Fibroblast of peridontal ligament (primary cell): Measurements from ENCODE around the gene NXPE2.
"Not testable (repeated sequence)": the region's sequence is repeated elsewhere in the genome, so short reads cannot be mapped to it uniquely, and the experiment has no call there.

Experiments used
- DNase-seq: peaks from one replicate; pipeline ENCODE4 v3.0.0-alpha.2; 2010; ENCODE audit errors: extremely low read depth

Gene NXPE2

DNA sequence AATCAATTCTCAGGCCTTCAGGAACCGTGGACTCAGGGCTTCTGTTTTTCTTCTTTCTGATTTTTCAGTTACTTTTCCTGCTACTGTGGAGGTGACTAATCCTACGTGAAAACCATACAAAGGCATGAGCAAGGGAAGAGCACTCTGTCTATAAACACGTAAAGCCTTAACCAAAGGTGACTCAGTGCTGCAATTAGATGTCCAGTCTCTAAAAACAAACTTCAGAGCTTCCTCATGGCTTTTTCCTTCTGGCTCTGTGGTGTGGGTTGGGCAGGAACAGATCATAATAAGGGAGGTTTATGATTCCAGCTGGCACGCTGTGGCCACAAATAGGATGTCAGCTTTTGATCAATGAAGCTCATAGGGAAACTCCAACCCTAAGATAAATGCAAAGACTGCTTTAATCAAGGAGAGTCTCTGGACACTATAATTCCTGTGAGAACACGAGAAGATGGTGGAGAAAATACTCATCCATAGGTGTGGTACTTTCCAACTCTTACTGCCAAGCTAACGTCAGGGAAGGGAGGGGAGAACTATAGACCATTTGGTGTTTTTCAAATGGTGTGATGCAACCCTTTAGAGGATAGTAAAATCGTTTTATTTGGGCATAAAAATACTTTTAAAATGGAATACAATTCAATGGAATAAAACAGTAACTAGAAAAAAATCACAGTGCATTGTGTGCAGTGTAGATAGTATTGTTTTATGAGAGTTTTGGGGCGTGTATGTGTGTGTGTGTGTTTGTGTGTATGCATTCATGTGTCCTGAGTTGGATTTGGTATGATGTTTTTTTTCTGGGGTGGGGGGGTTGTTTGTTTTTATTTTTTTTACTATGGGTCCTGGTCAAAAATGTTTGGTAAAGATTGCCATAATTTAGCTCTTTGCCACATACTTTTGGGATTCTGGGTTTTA, at the start of gene NXPE2:
TSS of gene NXPE2 (plus strand) at position 403 of the 912 bp plus-strand sequence. CDS start at position 452, 49 bp downstream.
- DNase-seq, result peak; percentile 28

DNA sequence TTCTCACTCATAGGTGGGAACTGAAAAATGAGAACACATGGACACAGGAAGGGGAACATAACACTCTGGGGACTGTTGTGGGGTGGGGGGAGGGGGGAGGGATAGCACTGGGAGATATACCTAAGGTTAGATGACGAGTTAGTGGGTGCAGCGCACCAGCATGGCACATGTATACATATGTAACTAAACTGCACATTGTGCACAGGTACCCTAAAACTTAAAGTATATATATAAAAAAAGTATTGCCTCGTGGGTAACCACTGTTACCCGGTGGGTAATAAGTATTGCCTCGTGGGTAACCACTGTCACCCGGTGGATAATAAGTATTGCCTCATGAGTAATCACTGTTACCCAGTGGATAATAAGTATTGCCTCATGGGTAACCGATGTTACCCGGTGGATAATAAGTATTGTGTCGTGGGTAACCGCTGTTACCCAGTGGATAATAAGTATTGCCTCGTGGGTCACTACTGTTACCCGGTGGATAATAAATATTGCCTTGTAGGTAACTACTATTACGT, 46.8 kb upstream of the NXPE2 start:
- not testable (repeated sequence) for DNase-seq

DNA sequence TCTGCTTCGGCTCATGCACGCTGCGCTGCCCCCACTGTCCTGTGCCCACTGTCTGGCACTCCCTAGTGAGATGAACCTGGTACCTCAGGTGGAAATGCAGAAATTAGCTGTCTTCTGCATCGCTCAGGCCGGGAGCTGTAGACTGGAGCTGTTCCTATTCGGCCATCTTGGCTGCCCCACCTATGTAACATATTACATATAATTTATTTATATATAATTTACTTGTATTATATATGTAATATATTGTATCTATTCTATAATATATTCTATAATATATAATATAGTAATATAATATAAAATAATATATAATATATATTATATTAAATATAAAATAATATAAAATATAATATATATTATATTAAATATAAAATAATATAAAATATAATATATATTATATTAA, 38.9 kb upstream of the NXPE2 start:
- not testable (repeated sequence) for DNase-seq

DNA sequence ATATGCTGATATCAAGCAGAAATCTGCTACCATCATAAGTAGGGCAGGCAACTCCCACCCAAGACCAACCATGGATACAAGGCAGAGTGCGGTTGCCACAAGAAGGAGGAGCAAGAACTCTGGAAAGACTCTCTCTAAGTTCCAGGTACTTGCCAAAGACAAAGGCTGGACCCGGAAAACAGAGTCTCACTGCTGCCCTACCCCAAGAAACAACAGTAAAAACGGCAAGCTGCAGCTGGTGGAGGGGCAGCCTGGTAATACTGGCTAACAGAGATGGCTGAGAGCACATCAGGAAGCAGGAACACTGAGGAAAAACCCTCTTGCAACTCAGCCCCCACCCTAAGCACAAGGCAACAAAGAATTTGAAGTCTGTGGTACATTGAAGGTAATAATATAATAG, 27.7 kb upstream of the NXPE2 start:
- no peak for DNase-seq

GRCh38 chr11:114651145-114651718, 27.1 kb upstream of the NXPE2 start:
- no peak for DNase-seq

- DNase-seq, result no peak
These were observed 25.2 kb upstream of the NXPE2 start for GRCh38 chr11:114653148-114653547.

GRCh38 chr11:114664641-114665040, 13.7 kb upstream of the NXPE2 start:
- DNase-seq, result no peak

- DNase-seq, result no peak
These were observed 11.6 kb upstream of the NXPE2 start for GRCh38 chr11:114666760-114667159.

GRCh38 chr11:114668109-114668508, 10.2 kb upstream of the NXPE2 start:
- no peak for DNase-seq

DNA sequence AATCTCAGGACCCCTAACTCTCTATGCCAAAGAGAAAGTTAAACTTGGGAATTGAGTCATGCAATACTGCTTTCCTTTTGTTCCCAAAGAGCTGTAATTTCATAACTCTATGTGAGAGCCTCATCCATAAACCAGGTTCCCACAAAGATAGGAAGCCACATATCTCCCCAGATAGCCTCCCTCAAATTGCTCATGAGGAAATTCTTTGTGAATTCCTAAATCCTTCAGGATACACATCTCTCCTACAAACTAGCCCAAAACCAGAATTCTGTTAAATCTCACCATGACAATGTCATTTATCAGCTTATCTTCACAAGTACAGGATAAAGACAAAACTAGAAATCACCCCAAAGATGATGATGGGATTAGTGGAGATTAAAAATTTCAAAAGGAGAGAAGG, 4.7 kb upstream of the NXPE2 start:
- DNase-seq, result no peak

DNA sequence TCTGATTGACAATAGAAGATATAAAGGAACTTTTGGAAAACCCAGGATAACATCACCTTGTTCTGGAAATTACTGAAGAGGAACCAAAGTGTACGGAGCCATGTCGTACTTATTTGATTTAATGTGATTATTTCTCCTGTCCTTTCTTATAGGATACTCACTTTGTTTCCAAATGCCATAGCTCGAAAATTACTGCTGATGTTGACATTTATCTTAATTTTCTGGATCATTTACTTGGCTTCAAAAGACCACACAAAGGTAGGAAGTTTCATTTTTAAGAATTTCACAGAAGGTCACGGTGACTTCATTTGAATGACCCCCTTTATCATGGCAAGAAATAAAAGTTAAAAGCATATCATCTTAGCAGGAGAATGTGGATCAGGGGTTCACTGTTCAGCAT, 1.2 kb downstream of the NXPE2 start:
- DNase-seq, result no peak

- no peak for DNase-seq
These were observed 4.7 kb downstream of the NXPE2 start for GRCh38 chr11:114683007-114683406.

GRCh38 chr11:114684636-114685035, 6.3 kb downstream of the NXPE2 start:
- DNase-seq, result no peak

- DNase-seq, result no peak
These were observed 6.8 kb downstream of the NXPE2 start for GRCh38 chr11:114685097-114685496.

GRCh38 chr11:114705280-114706024, 27.1 kb downstream of the NXPE2 start:
- DNase-seq, result no peak

GRCh38 chr11:114709960-114710359, 31.6 kb downstream of the NXPE2 start:
- no peak for DNase-seq

- DNase-seq, result no peak
These were observed 35.4 kb downstream of the NXPE2 start for GRCh38 chr11:114713756-114714155.

DNA sequence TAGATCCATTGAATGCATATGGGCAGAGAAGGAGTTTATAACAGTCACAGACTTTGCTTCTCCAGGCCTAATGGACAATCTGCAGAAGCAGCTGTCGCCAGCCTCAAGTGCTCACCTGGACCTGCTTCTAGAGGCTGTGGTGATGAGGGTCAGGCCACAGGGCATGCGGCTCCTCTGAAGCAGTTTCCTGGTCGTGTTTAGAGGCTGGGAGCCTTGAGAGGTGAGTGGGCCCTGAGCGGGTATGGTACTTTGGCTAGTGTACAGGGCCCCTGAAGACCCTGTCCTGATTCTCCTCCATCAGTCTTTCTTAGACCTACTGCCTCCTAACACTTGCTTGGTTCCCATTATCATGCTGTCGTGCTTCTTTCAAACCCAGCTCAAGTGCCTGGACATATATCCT, 41.2 kb downstream of the NXPE2 start:
- DNase-seq, result no peak

DNA sequence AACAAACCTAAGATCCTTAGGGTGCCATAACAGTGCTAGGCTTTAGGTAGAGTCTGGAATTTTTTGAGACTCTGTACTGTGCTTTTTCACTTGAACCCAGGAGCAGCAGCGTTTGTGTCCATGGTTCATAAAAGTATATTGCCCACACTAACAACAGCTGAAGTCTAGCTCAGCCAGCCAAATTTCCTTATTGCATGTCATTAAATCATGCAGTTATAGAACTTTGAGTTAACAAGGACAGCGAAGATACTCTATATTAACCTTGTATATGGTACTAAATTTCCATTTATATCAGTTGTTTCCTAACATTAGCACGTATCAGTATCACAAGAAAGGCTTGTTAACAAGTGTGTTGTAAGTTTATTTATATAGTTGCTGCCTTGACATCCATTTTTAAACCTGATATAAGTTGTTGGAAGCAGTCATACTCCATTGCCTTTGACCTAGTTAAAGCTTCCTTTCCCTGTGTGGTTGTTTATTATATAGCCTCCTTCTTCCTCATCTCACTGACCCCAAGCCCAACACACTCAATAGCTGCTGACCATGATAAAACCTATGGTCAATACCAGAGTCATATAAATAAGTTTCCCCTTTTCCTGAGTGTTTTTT, 46.7 kb downstream of the NXPE2 start:
- DNase-seq, result no peak

GRCh38 chr11:114725623-114726022, 47.3 kb downstream of the NXPE2 start:
- DNase-seq, result no peak

DNA sequence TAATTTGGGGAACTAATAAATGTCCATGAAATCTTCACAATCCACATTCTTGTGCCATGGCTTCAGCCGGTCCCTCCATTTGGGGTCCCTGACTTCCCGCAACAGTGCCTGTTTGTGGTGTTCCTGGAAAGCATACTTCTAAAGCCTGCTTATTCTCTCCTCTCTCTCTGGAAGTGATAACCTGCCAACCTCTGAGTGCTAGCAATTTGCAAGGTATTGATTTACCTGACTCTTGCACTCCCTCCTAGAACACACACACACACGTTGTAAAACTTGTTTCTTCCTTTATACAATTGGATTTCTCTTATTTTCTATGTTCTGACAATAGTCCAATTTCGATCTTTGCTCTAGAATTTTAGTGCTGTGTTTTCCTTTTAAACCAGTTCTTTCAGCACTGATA, 58.5 kb downstream of the NXPE2 start:
- no peak for DNase-seq

- DNase-seq, result peak; percentile 26
These were observed 60.6 kb downstream of the NXPE2 start for GRCh38 chr11:114738954-114739353.
